OCI-LY7 (cell line): ENCODE results near the gene MRAP.

Experiments
- CTCF ChIP-seq: fragments of 200-600 bp; sonication (generic); conservative IDR thresholded peaks from 2 replicates; pipeline ENCODE4 v1.5.1; 2014; ENCODE audit warnings: mild to moderate bottlenecking, antibody characterized with exemption, low read length, moderate library complexity, mixed read lengths
- EZH2phosphoT487 ChIP-seq: fragments of 200-600 bp; sonication (generic); IDR thresholded peaks from 2 replicates; pipeline ENCODE4 v1.6.1; 2018; ENCODE audit warnings: low read depth, borderline replicate concordance, mild to moderate bottlenecking, mixed run types, antibody characterized with exemption, low read length, moderate library complexity, mixed read lengths

GRCh38 chr21:32321480-32321879, 22.8 kb downstream of the MRAP start:
- TF ChIP-seq EZH2phosphoT487 (no peak), CTCF (no peak)
